ENCODE data around the gene HEXA.
"Not testable (repeated sequence)": the region's sequence is repeated elsewhere in the genome, so short reads cannot be mapped to it uniquely, and the experiment has no call there.

The HEXA gene

GRCh38 chr15:72379856-72380430, 4.1 kb upstream of the HEXA start:
- Histone ChIP-seq H3K9ac (ENCODE audit: low read depth, low read length, poor library complexity) (no peak overlapping the region), H3K4me2 (ENCODE audit: insufficient read depth, low read length, poor library complexity, severe bottlenecking) (no peak overlapping the region), H3K27ac (replicated peaks; ENCODE audit: low read length) (no peak overlapping the region), H3K18ac (ENCODE audit: low read length) (no peak overlapping the region), H4K8ac (ENCODE audit: low read depth, low read length) (no peak overlapping the region), H3K36me3 (replicated peaks in 1 of 2; ENCODE audit: control insufficient read depth in 2 of 2, insufficient read depth in 2 of 2, low read length in 2 of 2) (no peaks in the 10 kb centered on the region), H3K27me3 (ENCODE audit: control insufficient read depth in 3 of 3, insufficient read depth in 3 of 3, low read depth in 1 of 3, low read length in 3 of 3) (peaks cover 0 to 19% (median 0%) of the 10 kb centered on the region in 3 experiments), H2BK120ac (ENCODE audit: low read depth, low read length) (no peak overlapping the region), H2BK5ac (ENCODE audit: low read length) (no peak overlapping the region), H3K4ac (ENCODE audit: low read length) (no peak overlapping the region), H3K14ac (ENCODE audit: low read length) (no peak overlapping the region), H2BK12ac (ENCODE audit: low read length) (no peak overlapping the region), H3K4me3 (ENCODE audit: low read length in 2 of 2) (no peak overlapping the region), H3K4me1 (ENCODE audit: control insufficient read depth in 2 of 2, insufficient read depth in 1 of 2, low read depth in 1 of 2, low read length in 2 of 2) (peaks cover 3 to 5% of the 10 kb centered on the region in 2 donors), H2AFZ (ENCODE audit: low read length) (no peak overlapping the region), H3K79me1 (ENCODE audit: low read depth, low read length) (peaks cover 3% of the 10 kb centered on the region), H2BK15ac (ENCODE audit: low read length) (no peak overlapping the region), H4K91ac (ENCODE audit: low read depth, low read length, poor library complexity) (no peak overlapping the region), H3K23ac (ENCODE audit: low read depth, low read length, poor library complexity) (no peak overlapping the region), H2AK5ac (ENCODE audit: low read depth, low read length) (no peak overlapping the region), H3K9me3 (replicated peaks in 1 of 2; ENCODE audit: control insufficient read depth in 2 of 2, insufficient read depth in 1 of 2, low read depth in 1 of 2, low read length in 2 of 2) (no peaks in the 10 kb centered on the region)
- no CpG with 5 or more reads among the region's 2 CpGs for WGBS, 2 donors (ENCODE audit: extremely low coverage in 2 of 2, insufficient read length in 2 of 2, insufficient replicate concordance in 1 of 2)
- DNase-seq (ENCODE audit: low spot score): no peak

DNA sequence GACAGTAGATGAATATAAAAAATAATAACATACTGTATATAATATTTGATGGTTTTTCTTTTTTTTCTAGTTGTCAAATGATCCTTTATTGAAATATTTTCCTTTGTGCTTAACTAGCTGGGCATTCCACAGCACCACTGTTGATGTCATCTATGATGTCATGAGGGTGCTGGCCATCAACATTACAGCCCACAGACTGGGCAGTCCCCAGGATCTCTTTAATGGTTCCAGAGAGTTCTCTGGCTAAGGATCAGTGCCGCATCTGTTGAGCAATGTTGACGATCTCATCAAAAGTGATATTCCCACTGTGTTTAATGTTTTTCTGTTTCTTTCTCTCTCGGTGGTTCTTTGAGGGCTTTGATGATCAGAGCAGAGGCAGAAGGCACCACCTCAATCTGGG, 3.3 kb upstream of the HEXA start:
- H3K4me1 ChIP-seq (ENCODE audit: control insufficient read depth in 2 of 2, insufficient read depth in 1 of 2, low read depth in 1 of 2, low read length in 2 of 2); H2AFZ ChIP-seq (ENCODE audit: low read length); H3K23ac ChIP-seq (ENCODE audit: low read depth, low read length, poor library complexity); H3K4me2 ChIP-seq (ENCODE audit: insufficient read depth, low read length, poor library complexity, severe bottlenecking); H3K14ac ChIP-seq (ENCODE audit: low read length); H2BK5ac ChIP-seq (ENCODE audit: low read length); H3K9me3 ChIP-seq (replicated peaks in 1 of 2; ENCODE audit: control insufficient read depth in 2 of 2, insufficient read depth in 1 of 2, low read depth in 1 of 2, low read length in 2 of 2); H4K91ac ChIP-seq (ENCODE audit: low read depth, low read length, poor library complexity); H3K36me3 ChIP-seq (replicated peaks in 1 of 2; ENCODE audit: control insufficient read depth in 2 of 2, insufficient read depth in 2 of 2, low read length in 2 of 2); H3K4ac ChIP-seq (ENCODE audit: low read length); H2BK12ac ChIP-seq (ENCODE audit: low read length); H4K8ac ChIP-seq (ENCODE audit: low read depth, low read length); H3K9ac ChIP-seq (ENCODE audit: low read depth, low read length, poor library complexity); H3K18ac ChIP-seq (ENCODE audit: low read length); DNase-seq (ENCODE audit: low spot score); H2AK5ac ChIP-seq (ENCODE audit: low read depth, low read length); H2BK120ac ChIP-seq (ENCODE audit: low read depth, low read length); H2BK15ac ChIP-seq (ENCODE audit: low read length); H3K27ac ChIP-seq (replicated peaks; ENCODE audit: low read length); H3K4me3 ChIP-seq (ENCODE audit: low read length in 2 of 2); H3K79me1 ChIP-seq (ENCODE audit: low read depth, low read length): not testable (repeated sequence)
- no CpG with 5 or more reads among the region's 3 CpGs for WGBS, 2 donors (ENCODE audit: extremely low coverage in 2 of 2, insufficient read length in 2 of 2, insufficient replicate concordance in 1 of 2)
- peaks cover 0 to 11% (median 0%) of the 10 kb centered on the region in 3 experiments for H3K27me3 ChIP-seq (ENCODE audit: control insufficient read depth in 3 of 3, insufficient read depth in 3 of 3, low read depth in 1 of 3, low read length in 3 of 3)

DNA sequence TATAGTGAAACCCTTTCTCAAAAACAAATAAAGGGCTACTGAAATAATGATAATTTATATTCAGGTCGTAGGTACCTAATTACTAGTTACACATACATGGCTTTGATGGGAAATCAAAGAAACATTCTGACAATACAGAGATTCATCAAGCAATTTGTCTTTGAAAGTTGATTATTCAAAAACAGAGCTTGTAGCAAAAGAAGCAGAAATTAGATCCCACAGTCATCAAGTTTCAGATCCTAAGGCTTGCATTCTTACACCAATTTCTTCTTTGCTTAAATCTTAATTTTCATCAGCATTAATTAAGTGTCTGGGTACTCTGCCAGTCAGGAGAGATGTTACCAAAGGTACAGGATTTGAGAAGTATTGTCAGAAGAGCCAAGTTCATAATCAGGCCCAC, 1.5 kb upstream of the HEXA start:
- Histone ChIP-seq H2BK120ac (ENCODE audit: low read depth, low read length) (no peak overlapping the region), H3K23ac (ENCODE audit: low read depth, low read length, poor library complexity) (no peak overlapping the region), H3K27me3 (ENCODE audit: control insufficient read depth in 3 of 3, insufficient read depth in 3 of 3, low read depth in 1 of 3, low read length in 3 of 3) (no peaks in the 10 kb centered on the region), H2AFZ (ENCODE audit: low read length) (no peak overlapping the region), H3K36me3 (replicated peaks in 1 of 2; ENCODE audit: control insufficient read depth in 2 of 2, insufficient read depth in 2 of 2, low read length in 2 of 2) (no peaks in the 10 kb centered on the region), H4K91ac (ENCODE audit: low read depth, low read length, poor library complexity) (no peak overlapping the region), H4K8ac (ENCODE audit: low read depth, low read length) (no peak overlapping the region), H3K9ac (ENCODE audit: low read depth, low read length, poor library complexity) (no peak overlapping the region), H2BK15ac (ENCODE audit: low read length) (no peak overlapping the region), H2AK5ac (ENCODE audit: low read depth, low read length) (no peak overlapping the region), H3K14ac (ENCODE audit: low read length) (no peak overlapping the region), H3K18ac (ENCODE audit: low read length) (no peak overlapping the region), H2BK12ac (ENCODE audit: low read length) (no peak overlapping the region), H3K9me3 (replicated peaks in 1 of 2; ENCODE audit: control insufficient read depth in 2 of 2, insufficient read depth in 1 of 2, low read depth in 1 of 2, low read length in 2 of 2) (no peaks in the 10 kb centered on the region), H3K4me1 (ENCODE audit: control insufficient read depth in 2 of 2, insufficient read depth in 1 of 2, low read depth in 1 of 2, low read length in 2 of 2) (peaks cover 6 to 8% of the 10 kb centered on the region in 2 donors), H2BK5ac (ENCODE audit: low read length) (no peak overlapping the region), H3K27ac (replicated peaks; ENCODE audit: low read length) (no peak overlapping the region), H3K4ac (ENCODE audit: low read length) (no peak overlapping the region), H3K4me2 (ENCODE audit: insufficient read depth, low read length, poor library complexity, severe bottlenecking) (no peak overlapping the region), H3K4me3 (ENCODE audit: low read length in 2 of 2) (no peak overlapping the region), H3K79me1 (ENCODE audit: low read depth, low read length) (peaks cover 5% of the 10 kb centered on the region)
- no CpG with 5 or more reads among the region's 1 CpG for WGBS, 2 donors (ENCODE audit: extremely low coverage in 2 of 2, insufficient read length in 2 of 2, insufficient replicate concordance in 1 of 2)
- no peak for DNase-seq (ENCODE audit: low spot score)

DNA sequence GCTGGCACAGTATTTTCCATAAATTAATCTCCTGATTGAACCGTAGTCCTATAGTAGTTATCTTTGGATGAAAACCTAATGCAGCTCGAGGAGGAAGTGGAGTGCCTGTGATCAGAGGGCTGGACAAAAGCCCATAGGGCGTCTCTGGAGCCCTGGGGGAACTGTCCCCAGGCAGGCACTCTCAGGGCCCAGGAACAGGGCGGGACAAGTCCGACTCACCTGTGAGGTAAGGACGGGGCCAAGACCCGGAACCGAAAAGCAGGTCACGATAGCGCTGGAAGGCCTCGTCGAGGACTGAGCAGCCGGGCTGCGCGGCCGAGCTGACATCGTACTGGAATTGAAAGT, 341 bp downstream of the HEXA start:
- no CpG with 5 or more reads among the region's 17 CpGs for WGBS, 2 donors (ENCODE audit: extremely low coverage in 2 of 2, insufficient read length in 2 of 2, insufficient replicate concordance in 1 of 2)

More for the DNA sequence above, 341 bp downstream of the HEXA start:
- no peak overlapping the region for H2BK5ac ChIP-seq (ENCODE audit: low read length)
- no peak overlapping the region for H3K4ac ChIP-seq (ENCODE audit: low read length)
- H3K27me3 ChIP-seq (ENCODE audit: control insufficient read depth in 3 of 3, insufficient read depth in 3 of 3, low read depth in 1 of 3, low read length in 3 of 3): no peaks in the 10 kb centered on the region
- H3K36me3 ChIP-seq (replicated peaks in 1 of 2; ENCODE audit: control insufficient read depth in 2 of 2, insufficient read depth in 2 of 2, low read length in 2 of 2): peaks cover 0 to 8% of the 10 kb centered on the region in 2 donors
- peak overlapping the region; percentile 95 for H3K23ac ChIP-seq (ENCODE audit: low read depth, low read length, poor library complexity)
- peaks cover 6 to 8% of the 10 kb centered on the region in 2 donors for H3K4me1 ChIP-seq (ENCODE audit: control insufficient read depth in 2 of 2, insufficient read depth in 1 of 2, low read depth in 1 of 2, low read length in 2 of 2)
- H3K27ac ChIP-seq (replicated peaks; ENCODE audit: low read length): no peak overlapping the region
- H3K14ac ChIP-seq (ENCODE audit: low read length): no peak overlapping the region
- peak overlapping the region; percentile 97 for H3K9ac ChIP-seq (ENCODE audit: low read depth, low read length, poor library complexity)
- no peak overlapping the region for H2BK15ac ChIP-seq (ENCODE audit: low read length)
- no peak overlapping the region for H2BK120ac ChIP-seq (ENCODE audit: low read depth, low read length)
- H2AK5ac ChIP-seq (ENCODE audit: low read depth, low read length): peak overlapping the region; percentile 47
- peak overlapping the region; percentile 87 for H4K8ac ChIP-seq (ENCODE audit: low read depth, low read length)
- peaks cover 5% of the 10 kb centered on the region for H3K79me1 ChIP-seq (ENCODE audit: low read depth, low read length)
- no peak overlapping the region for H2BK12ac ChIP-seq (ENCODE audit: low read length)
- H2AFZ ChIP-seq (ENCODE audit: low read length): peak overlapping the region; percentile 95
- peak overlapping the region; percentile 96 for H3K4me2 ChIP-seq (ENCODE audit: insufficient read depth, low read length, poor library complexity, severe bottlenecking)
- H3K18ac ChIP-seq (ENCODE audit: low read length): peak overlapping the region; percentile 52
- H3K4me3 ChIP-seq (ENCODE audit: low read length in 2 of 2): peak overlapping the region; percentile 94
- DNase-seq (ENCODE audit: low spot score): no peak
- H3K9me3 ChIP-seq (replicated peaks in 1 of 2; ENCODE audit: control insufficient read depth in 2 of 2, insufficient read depth in 1 of 2, low read depth in 1 of 2, low read length in 2 of 2): no peaks in the 10 kb centered on the region
- peak overlapping the region; percentile 46 for H4K91ac ChIP-seq (ENCODE audit: low read depth, low read length, poor library complexity)
